IMR-90 (cell line): ENCODE data around the gene ALOX5AP. TPM values are rescaled to one million over a fixed set of nuclear protein-coding genes. Genes with fewer than 3 reads are reported as not detected.

ENCODE experiments used
- ATAC-seq: fragments of 200-7000 bp; cut with Tn5 transposase; 2 replicates; pipeline ENCODE4 v1.9.1; 2020; ENCODE audit warnings: low read depth, mild to moderate bottlenecking, moderate library complexity
- BruUV-seq: library from RNA; stranded (reverse); fragments of 400-500 nt; replicated peaks from 2 replicates; lab custom pipeline; 2021; lab: Mats Ljungman, UMichigan
- CTCF ChIA-PET: fragments of 300-600 bp; formaldehyde crosslinking; extraction: SDS; loops from one replicate; lab custom pipeline; 2021; ENCODE audit warnings: antibody characterized with exemption; lab: Yijun Ruan, JAX
- POLR2A ChIA-PET: fragments of 300-600 bp; sonication (Branson Sonifier 250); formaldehyde crosslinking; loops from one replicate; lab custom pipeline; 2022; ENCODE audit warnings: antibody characterized with exemption; ENCODE audit not compliant: unreplicated experiment; lab: Charles Lee
- DNase-seq: peaks from one replicate; pipeline ENCODE4 v3.0.0; 2013
- H2AFZ ChIP-seq: replicated peaks from 2 replicates; pipeline ENCODE3; 2013; ENCODE audit warnings: low read length, mild to moderate bottlenecking; ENCODE audit not compliant: poor library complexity
- H2AK5ac ChIP-seq: 2 replicates; pipeline ENCODE4 v1.6.1; 2013; ENCODE audit warnings: low read depth, low read length, inconsistent platforms
- H2AK9ac ChIP-seq: replicated peaks from 2 replicates; pipeline ENCODE3; 2013; ENCODE audit warnings: mild to moderate bottlenecking, low read depth, low read length, moderate library complexity; ENCODE audit not compliant: poor library complexity
- H2BK120ac ChIP-seq: 2 replicates; pipeline ENCODE4 v1.6.1; 2013; ENCODE audit warnings: low read depth, low read length, inconsistent platforms
- H2BK15ac ChIP-seq: 3 replicates; pipeline ENCODE4 v1.6.1; 2013; ENCODE audit warnings: low read depth, low read length, inconsistent platforms
- H2BK20ac ChIP-seq: 2 replicates; pipeline ENCODE4 v1.6.1; 2013; ENCODE audit warnings: low read depth, mild to moderate bottlenecking, inconsistent platforms, low read length, moderate library complexity
- H2BK5ac ChIP-seq: 2 replicates; pipeline ENCODE4 v1.6.1; 2013; ENCODE audit warnings: mild to moderate bottlenecking, low read depth, low read length, inconsistent platforms; ENCODE audit not compliant: poor library complexity, severe bottlenecking
- H3K14ac ChIP-seq: replicated peaks from 2 replicates; pipeline ENCODE4 v1.6.1; 2013; ENCODE audit warnings: low read depth, low read length, inconsistent platforms
- H3K18ac ChIP-seq: 2 replicates; pipeline ENCODE4 v1.6.1; 2013; ENCODE audit warnings: low read depth, low read length, control low read depth
- H3K23ac ChIP-seq: 2 replicates; pipeline ENCODE4 v1.6.1; 2013; ENCODE audit warnings: low read depth, low read length, inconsistent platforms
- H3K27ac ChIP-seq: 2 replicates; pipeline ENCODE4 v1.5.1; 2013; ENCODE audit warnings: mild to moderate bottlenecking, control low read depth, low read length; ENCODE audit not compliant: insufficient read depth
- H3K27me3 ChIP-seq: 2 replicates; pipeline ENCODE4 v1.6.1; 2013; ENCODE audit warnings: low read length; ENCODE audit not compliant: control insufficient read depth, insufficient read depth
- H3K36me3 ChIP-seq: 2 replicates; pipeline ENCODE4 v1.6.1; 2013; ENCODE audit warnings: low read length, mixed read lengths; ENCODE audit not compliant: control insufficient read depth, insufficient read depth
- H3K4ac ChIP-seq: 2 replicates; pipeline ENCODE4 v1.6.1; 2013; ENCODE audit warnings: low read depth, low read length, inconsistent platforms
- H3K4me1 ChIP-seq: 2 replicates; pipeline ENCODE4 v1.6.1; 2013; ENCODE audit warnings: low read length, mixed read lengths; ENCODE audit not compliant: control insufficient read depth, insufficient read depth
- H3K4me2 ChIP-seq: 2 replicates; pipeline ENCODE4 v1.6.1; 2013; ENCODE audit warnings: low read depth, mild to moderate bottlenecking, control low read depth, low read length, moderate library complexity
- H3K4me3 ChIP-seq: 2 replicates; pipeline ENCODE4 v1.5.1; 2013; ENCODE audit warnings: low read depth, mild to moderate bottlenecking, control low read depth, low read length, moderate library complexity; ENCODE audit not compliant: insufficient read depth
- H3K56ac ChIP-seq: 2 replicates; pipeline ENCODE4 v1.6.1; 2013; ENCODE audit warnings: low read length, inconsistent platforms; ENCODE audit not compliant: insufficient read depth; ENCODE audit errors: extremely low read depth
- H3K79me1 ChIP-seq, 2 experiments: 2 replicates each; pipeline ENCODE4 v1.6.1; 2013; ENCODE audit warnings: low read length in 2 of 2, inconsistent platforms in 1 of 2, low read depth in 1 of 2
- H3K9ac ChIP-seq: 2 replicates; pipeline ENCODE4 v1.6.1; 2013; ENCODE audit warnings: low read depth, low read length, control low read depth
- H3K9me1 ChIP-seq: 2 replicates; pipeline ENCODE4 v1.6.1; 2013; ENCODE audit warnings: low read length, inconsistent platforms; ENCODE audit not compliant: insufficient read depth
- H3K9me3 ChIP-seq: 2 replicates; pipeline ENCODE4 v1.6.1; 2013; ENCODE audit warnings: low read length; ENCODE audit not compliant: control insufficient read depth, insufficient read depth
- H4K20me1 ChIP-seq: 2 replicates; pipeline ENCODE4 v1.6.1; 2013; ENCODE audit warnings: low read length, inconsistent platforms; ENCODE audit not compliant: insufficient read depth
- H4K5ac ChIP-seq: 2 replicates; pipeline ENCODE4 v1.6.1; 2013; ENCODE audit warnings: mild to moderate bottlenecking, low read depth, low read length, control low read depth
- H4K8ac ChIP-seq, 2 experiments: 2 replicates each; pipeline ENCODE4 v1.6.1; 2013; ENCODE audit warnings: low read depth in 2 of 2, low read length in 2 of 2, control low read depth in 1 of 2, inconsistent platforms in 1 of 2
- H4K91ac ChIP-seq: 2 replicates; pipeline ENCODE4 v1.6.1; 2013; ENCODE audit warnings: low read depth, low read length, inconsistent platforms; ENCODE audit not compliant: insufficient read depth
- CEBPB ChIP-seq: IDR thresholded peaks from 2 replicates; pipeline ENCODE4 v1.6.1; 2012; ENCODE audit warnings: low read depth, low read length, improper control_type of control experiment
- RAD21 ChIP-seq: IDR thresholded peaks from 2 replicates; pipeline ENCODE4 v1.6.1; 2012; ENCODE audit warnings: low read length, improper control_type of control experiment
- USF2 ChIP-seq: fragments of 150-350 bp; IDR thresholded peaks from 2 replicates; pipeline ENCODE4 v1.6.1; 2017; ENCODE audit warnings: mild to moderate bottlenecking, antibody characterized with exemption, low read length, low read depth
- WGBS, 2 experiments: methylation state at CpG; one replicate each; pipeline versions ENCODE4 v1.1.5 to v1.1.7; 2013; ENCODE audit warnings: missing lambda C conversion rate in 2 of 2; ENCODE audit not compliant: insufficient read length in 1 of 2; ENCODE audit errors: extremely low coverage in 2 of 2; 5-methylcytosine and 5-hydroxymethylcytosine counted together
- dilution Hi-C: fragments of 300-500 bp; cut with HindIII; formaldehyde crosslinking; loops from one replicate; pipeline ENCODE4 v1.14.3; 2018; ENCODE audit warnings: low sequenced_read_pairs; ENCODE audit not compliant: unreplicated experiment
- in situ Hi-C: fragments of 300-500 bp; cut with MboI; formaldehyde crosslinking; loops from 3 replicates; pipeline ENCODE4 v1.14.3; 2019; ENCODE audit warnings: low sequenced_read_pairs, inconsistent platforms, mixed read lengths
- intact Hi-C: fragments of 100-400 bp; cut with micrococcal nuclease; formaldehyde crosslinking; loops from 2 replicates; pipeline ENCODE4 v1.10.0; 2022
- polyA plus RNA-seq, 3 experiments: library from polyadenylated mRNA; depleted of rRNA; stranded (reverse); fragments of >200 nt; gene quantifications; 2 replicates each; pipeline ENCODE4 v1.2.3, GENCODE V29; 2012; ENCODE audit warnings: low replicate concordance in 1 of 3
- total RNA-seq: library from RNA; depleted of rRNA; stranded (reverse); fragments of >200 nt; gene quantifications from 2 replicates; pipeline ENCODE4 v1.2.3, GENCODE V29; 2012

Gene ALOX5AP
- total and polyA plus RNA-seq, 2 of the 4 experiments (the other 2 are of a cell fraction), result 0.62 TPM; not detected in 1

GRCh38 chr13:30808600-30808999 lies 73.3 kb downstream of the ALOX5AP start:
- peak overlapping the region; percentile 47; the same call in 1 of the 2 replicates for H2BK120ac ChIP-seq
- no peaks in the 10 kb centered on the region for H3K9me3 ChIP-seq
- no peaks in the 10 kb centered on the region for H3K27me3 ChIP-seq
- peak overlapping the region; percentile 79 for H2AK5ac ChIP-seq
- H3K56ac ChIP-seq, result no peak overlapping the region
- ATAC-seq, result no peak
- H3K79me1 ChIP-seq, result no peaks in the 10 kb centered on the region
- H3K27ac ChIP-seq, result no peak overlapping the region
- H4K8ac ChIP-seq, result peak overlapping the region in 1 of 2 experiments; percentile 22; a peak in 1 of 4 replicates
- H2AFZ ChIP-seq, result peak overlapping the region; percentile 58
- BruUV-seq, result no TSS peak
- no peak overlapping the region for H3K23ac ChIP-seq
- peak overlapping the region; percentile 68 for H3K14ac ChIP-seq
- H3K9me1 ChIP-seq, result peaks cover 5% of the 10 kb centered on the region; the same call in 1 of the 2 replicates
- peak overlapping the region; percentile 84 for H2BK20ac ChIP-seq
- H4K20me1 ChIP-seq, result no peaks in the 10 kb centered on the region
- H3K9ac ChIP-seq, result no peak overlapping the region
- peak overlapping the region; percentile 90 for H4K5ac ChIP-seq
- dilution Hi-C loops, result no loop called here
- TF ChIP-seq USF2 (peak; percentile 40; the same call in 1 of the 2 replicates), RAD21 (no peak), CEBPB (no peak)
- CTCF ChIA-PET, result interaction anchor here (1.5 kb wide), 1 partner anchor 57 kb away, joined by 4 read pairs; no protein-coding TSS in a partner anchor
- intact Hi-C loops, result loop anchor here (10.0 kb wide), 2 partner anchors 166 to 206 kb away; no protein-coding TSS in a partner anchor
- H3K18ac ChIP-seq, result peak overlapping the region; percentile 33; the same call in 1 of the 2 replicates
- no CpG with 5 or more reads among the region's 2 CpGs for WGBS, 2 experiments
- H2BK15ac ChIP-seq, result peak overlapping the region; percentile 80
- H2BK5ac ChIP-seq, result no peak overlapping the region
- peak overlapping the region; percentile 63 for H3K4ac ChIP-seq
- H2AK9ac ChIP-seq, result peak overlapping the region; percentile 37
- H3K4me1 ChIP-seq, result peaks cover 10% of the 10 kb centered on the region
- H4K91ac ChIP-seq, result peak overlapping the region; percentile 20
- no peak for DNase-seq
- H3K4me3 ChIP-seq, result no peak overlapping the region
- no peaks in the 10 kb centered on the region for H3K36me3 ChIP-seq
- POLR2A ChIA-PET, result no interaction called here
- in situ Hi-C loops, result loop anchor here (10.0 to 25.0 kb wide), 3 partner anchors 206 to 674 kb away; partner anchors contain the start of gene HMGB1
- H3K4me2 ChIP-seq, result no peak overlapping the region
